Measurements from ENCODE around the gene ASIC2.
A peak's percentile ranks its signal among the peaks of the same experiment; 100 is the strongest.

Gene ASIC2

GRCh38 chr17:33287096-33287725 is 5.9 kb downstream of the ASIC2 start:
- H3K27ac ChIP-seq: no peak overlapping the region
- TF ChIP-seq, protein P1, sequence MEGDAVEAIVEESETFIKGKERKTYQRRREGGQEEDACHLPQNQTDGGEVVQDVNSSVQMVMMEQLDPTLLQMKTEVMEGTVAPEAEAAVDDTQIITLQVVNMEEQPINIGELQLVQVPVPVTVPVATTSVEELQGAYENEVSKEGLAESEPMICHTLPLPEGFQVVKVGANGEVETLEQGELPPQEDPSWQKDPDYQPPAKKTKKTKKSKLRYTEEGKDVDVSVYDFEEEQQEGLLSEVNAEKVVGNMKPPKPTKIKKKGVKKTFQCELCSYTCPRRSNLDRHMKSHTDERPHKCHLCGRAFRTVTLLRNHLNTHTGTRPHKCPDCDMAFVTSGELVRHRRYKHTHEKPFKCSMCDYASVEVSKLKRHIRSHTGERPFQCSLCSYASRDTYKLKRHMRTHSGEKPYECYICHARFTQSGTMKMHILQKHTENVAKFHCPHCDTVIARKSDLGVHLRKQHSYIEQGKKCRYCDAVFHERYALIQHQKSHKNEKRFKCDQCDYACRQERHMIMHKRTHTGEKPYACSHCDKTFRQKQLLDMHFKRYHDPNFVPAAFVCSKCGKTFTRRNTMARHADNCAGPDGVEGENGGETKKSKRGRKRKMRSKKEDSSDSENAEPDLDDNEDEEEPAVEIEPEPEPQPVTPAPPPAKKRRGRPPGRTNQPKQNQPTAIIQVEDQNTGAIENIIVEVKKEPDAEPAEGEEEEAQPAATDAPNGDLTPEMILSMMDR (conservative IDR thresholded peaks at IDR 0.05): no peak

GRCh38 chr17:33285413-33285812 is 7.7 kb downstream of the ASIC2 start:
- TF ChIP-seq, protein P1 (conservative IDR thresholded peaks at IDR 0.05): no peak
- peak overlapping the region; percentile 80; the same call in 1 of the 2 replicates for H3K27ac ChIP-seq

DNA sequence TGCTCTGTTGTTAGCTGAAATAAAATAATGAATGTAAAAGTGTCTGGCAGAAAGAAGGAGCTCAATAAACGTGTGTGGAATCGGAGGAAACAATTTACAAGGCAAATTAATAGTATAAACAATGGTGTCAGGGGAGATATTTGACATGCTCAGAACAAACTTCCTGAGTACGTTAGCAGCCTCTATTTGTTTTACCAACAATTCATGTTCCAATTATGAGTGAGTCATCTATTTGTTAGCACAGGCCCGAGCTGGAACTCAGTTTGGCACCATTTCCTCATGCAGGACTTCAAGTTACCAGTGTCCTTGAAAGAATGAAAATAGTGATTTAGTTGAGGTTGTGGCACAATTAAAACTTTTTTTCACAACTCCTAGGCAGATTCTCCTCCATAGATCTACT is 9.1 kb downstream of the ASIC2 start:
- H3K27ac ChIP-seq: peak overlapping the region; percentile 80
- TF ChIP-seq, protein P1 (conservative IDR thresholded peaks at IDR 0.05): no peak

GRCh38 chr17:33280162-33280943 is 12.7 kb downstream of the ASIC2 start:
- no peak overlapping the region for H3K27ac ChIP-seq
- TF ChIP-seq, protein P1 (conservative IDR thresholded peaks at IDR 0.05): no peak

DNA sequence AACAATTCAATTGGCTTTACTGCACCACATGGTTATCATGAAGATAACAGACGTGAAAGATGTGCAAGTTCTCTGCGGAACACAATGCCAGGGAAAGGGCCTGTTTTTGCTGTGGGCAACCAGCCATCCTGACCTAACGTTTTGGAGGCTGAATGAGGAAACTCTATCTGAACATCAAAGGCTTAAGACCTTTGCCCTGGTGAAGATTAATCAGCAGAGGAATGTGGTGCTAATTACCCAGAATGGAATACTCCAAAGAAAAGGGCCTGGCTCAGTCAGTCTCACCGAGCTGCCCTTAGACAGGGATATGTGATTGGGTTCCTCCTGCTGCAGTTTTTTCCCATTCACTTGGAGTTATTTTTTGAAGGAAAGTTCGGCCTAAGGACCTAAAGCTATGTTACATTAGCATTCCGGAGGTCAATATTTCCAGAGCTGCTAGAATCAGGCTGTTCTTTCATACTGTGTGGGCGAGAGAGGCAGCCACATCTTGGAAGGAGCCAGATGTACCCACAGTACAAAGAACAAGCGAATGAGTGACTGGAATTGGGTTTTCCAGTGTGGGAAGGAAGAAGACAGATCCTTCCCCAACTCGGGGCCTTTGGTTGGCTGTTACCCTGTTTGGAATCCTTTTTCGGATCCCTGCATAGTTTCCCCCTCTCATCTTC is 15.5 kb downstream of the ASIC2 start:
- no peak overlapping the region for H3K27ac ChIP-seq
- TF ChIP-seq, protein P1 (conservative IDR thresholded peaks at IDR 0.05): no peak

DNA sequence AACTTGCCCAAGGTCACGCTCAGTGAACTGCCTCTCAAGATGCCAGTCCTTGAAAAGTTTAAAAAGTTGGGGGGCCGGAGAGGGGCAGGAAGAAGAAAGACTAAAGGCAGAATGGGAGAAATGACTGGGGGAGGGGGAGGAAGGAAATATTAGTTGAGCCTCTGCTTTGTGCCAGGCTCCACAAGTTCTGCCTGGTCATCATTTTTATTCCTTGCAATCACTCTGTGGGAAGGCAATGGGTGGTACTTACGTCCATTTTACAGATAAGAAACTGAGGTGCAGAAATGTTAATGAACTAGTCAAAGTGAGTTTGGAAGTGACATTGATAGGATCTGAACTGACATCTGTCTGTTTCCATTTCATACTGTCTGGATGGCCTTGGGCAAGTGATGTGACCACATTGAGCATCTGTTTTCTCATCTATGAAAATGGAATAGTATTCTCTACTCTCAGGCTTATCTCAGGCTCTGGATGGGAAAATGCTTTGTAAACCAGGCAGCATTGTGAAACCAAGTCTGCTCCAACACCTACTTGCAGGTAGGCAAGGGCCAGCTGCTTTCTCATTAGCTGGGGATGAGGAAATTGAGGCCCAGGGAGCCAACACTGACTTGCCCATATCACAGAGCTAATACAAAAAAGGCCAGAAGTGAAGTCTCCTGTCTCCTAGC is 19.2 kb downstream of the ASIC2 start:
- TF ChIP-seq, protein P1 (conservative IDR thresholded peaks at IDR 0.05): no peak
- H3K27ac ChIP-seq: no peak overlapping the region

- TF ChIP-seq, protein P1 (conservative IDR thresholded peaks at IDR 0.05): no peak
These were observed 19.8 kb downstream of the ASIC2 start for GRCh38 chr17:33273271-33273670.

More at GRCh38 chr17:33273271-33273670, 19.8 kb downstream of the ASIC2 start:
- no peak overlapping the region for H3K27ac ChIP-seq
